Activated B cell treated with CpG ODN at 0.5 μM for 24 hours (primary cell): ENCODE measurements around the gene TSPAN31. TPM values are rescaled to one million over a fixed set of nuclear protein-coding genes. Genes with fewer than 3 reads are reported as not detected.
"Not testable (repeated sequence)": the region's sequence is repeated elsewhere in the genome, so short reads cannot be mapped to it uniquely, and the experiment has no call there.

ENCODE experiments used
- ATAC-seq: fragments of 200-7000 bp; cut with Tn5 transposase; one replicate; pipeline ENCODE4 v1.10.0; 2021; ENCODE audit warnings: low read depth, mild to moderate bottlenecking, moderate library complexity
- CTCF ChIA-PET: fragments of 350-600 bp; sonication (Branson Sonifier 250); formaldehyde crosslinking; loops from one replicate; lab custom pipeline; 2021; ENCODE audit warnings: antibody characterized with exemption; lab: Charles Lee
- POLR2A ChIA-PET: fragments of 350-600 bp; sonication (Branson Sonifier 250); formaldehyde crosslinking; loops from one replicate; lab custom pipeline; 2021; ENCODE audit warnings: antibody characterized with exemption; lab: Charles Lee
- DNase-seq: peaks from one replicate; pipeline ENCODE4 v3.0.0; 2022
- H3K27ac Mint-ChIP-seq: one replicate; pipeline ENCODE4 v1.8.0; 2020; ENCODE audit warnings: mixed read lengths
- H3K27me3 Mint-ChIP-seq: one replicate; pipeline ENCODE4 v1.8.0; 2021; ENCODE audit warnings: mixed read lengths
- H3K36me3 Mint-ChIP-seq: one replicate; pipeline ENCODE4 v1.8.0; 2021; ENCODE audit warnings: low read depth, mixed read lengths
- H3K4me1 Mint-ChIP-seq: one replicate; pipeline ENCODE4 v1.8.0; 2021; ENCODE audit warnings: mixed read lengths
- H3K4me3 Mint-ChIP-seq: one replicate; pipeline ENCODE4 v1.8.0; 2020; ENCODE audit warnings: mild to moderate bottlenecking, mixed read lengths
- H3K9me3 Mint-ChIP-seq: one replicate; pipeline ENCODE4 v1.8.0; 2020; ENCODE audit warnings: mixed read lengths
- intact Hi-C: fragments of 100-400 bp; cut with micrococcal nuclease; formaldehyde crosslinking; loops from one replicate; pipeline ENCODE4 v1.15.1; 2024
- total RNA-seq: library from RNA; stranded (reverse); gene quantifications from 2 replicates; pipeline ENCODE4 v1.2.3, GENCODE V29; 2022
- TF ChIP-seq, protein P1 (sequence below): fragments of 200-600 bp; IDR thresholded peaks from one replicate; pipeline ENCODE4 v1.8.0; 2022; ENCODE audit warnings: antibody characterized with exemption, mild to moderate bottlenecking

Gene TSPAN31
- total RNA-seq, 1 donor from 2014 or later, result 35.8 TPM

DNA sequence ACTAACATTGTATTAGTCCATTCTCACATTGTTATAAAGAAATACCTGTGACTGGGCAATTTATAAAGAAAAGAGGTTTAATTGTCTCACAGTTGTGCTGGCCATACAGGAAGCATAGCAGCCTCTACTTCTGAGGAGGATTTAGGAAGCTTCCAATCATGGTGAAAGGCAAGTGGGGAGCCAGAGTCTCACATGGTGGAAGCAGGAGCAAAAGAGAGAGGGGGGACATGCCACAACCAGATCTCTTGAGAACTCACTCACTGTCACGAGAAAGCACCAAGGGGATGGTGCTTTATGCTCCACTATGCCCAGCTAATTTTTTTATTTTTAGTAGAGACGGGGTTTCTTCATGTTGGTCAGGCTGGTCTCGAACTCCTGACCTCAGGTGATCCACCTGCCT is 37.6 kb upstream of the TSPAN31 start:
- TF ChIP-seq, protein P1, sequence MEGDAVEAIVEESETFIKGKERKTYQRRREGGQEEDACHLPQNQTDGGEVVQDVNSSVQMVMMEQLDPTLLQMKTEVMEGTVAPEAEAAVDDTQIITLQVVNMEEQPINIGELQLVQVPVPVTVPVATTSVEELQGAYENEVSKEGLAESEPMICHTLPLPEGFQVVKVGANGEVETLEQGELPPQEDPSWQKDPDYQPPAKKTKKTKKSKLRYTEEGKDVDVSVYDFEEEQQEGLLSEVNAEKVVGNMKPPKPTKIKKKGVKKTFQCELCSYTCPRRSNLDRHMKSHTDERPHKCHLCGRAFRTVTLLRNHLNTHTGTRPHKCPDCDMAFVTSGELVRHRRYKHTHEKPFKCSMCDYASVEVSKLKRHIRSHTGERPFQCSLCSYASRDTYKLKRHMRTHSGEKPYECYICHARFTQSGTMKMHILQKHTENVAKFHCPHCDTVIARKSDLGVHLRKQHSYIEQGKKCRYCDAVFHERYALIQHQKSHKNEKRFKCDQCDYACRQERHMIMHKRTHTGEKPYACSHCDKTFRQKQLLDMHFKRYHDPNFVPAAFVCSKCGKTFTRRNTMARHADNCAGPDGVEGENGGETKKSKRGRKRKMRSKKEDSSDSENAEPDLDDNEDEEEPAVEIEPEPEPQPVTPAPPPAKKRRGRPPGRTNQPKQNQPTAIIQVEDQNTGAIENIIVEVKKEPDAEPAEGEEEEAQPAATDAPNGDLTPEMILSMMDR, result no peak
- Mint-ChIP-seq H3K27ac (no peak overlapping the region), H3K27me3 (no peaks in the 10 kb centered on the region), H3K36me3 (peaks cover 71% of the 10 kb centered on the region), H3K9me3 (peaks cover 5% of the 10 kb centered on the region), H3K4me1 (peaks cover 10% of the 10 kb centered on the region), H3K4me3 (no peak overlapping the region)
- ATAC-seq (no peak), DNase-seq (no peak)
- POLR2A ChIA-PET, result interaction anchor here (1.4 kb wide), 1 partner anchor 13 kb away, joined by 5 read pairs; the partner anchor contains the start of gene OS9
- CTCF ChIA-PET, result no interaction called here
- intact Hi-C loops, result loop anchor here (1.0 kb wide), 1 partner anchor 22 kb away; no protein-coding TSS in a partner anchor

DNA sequence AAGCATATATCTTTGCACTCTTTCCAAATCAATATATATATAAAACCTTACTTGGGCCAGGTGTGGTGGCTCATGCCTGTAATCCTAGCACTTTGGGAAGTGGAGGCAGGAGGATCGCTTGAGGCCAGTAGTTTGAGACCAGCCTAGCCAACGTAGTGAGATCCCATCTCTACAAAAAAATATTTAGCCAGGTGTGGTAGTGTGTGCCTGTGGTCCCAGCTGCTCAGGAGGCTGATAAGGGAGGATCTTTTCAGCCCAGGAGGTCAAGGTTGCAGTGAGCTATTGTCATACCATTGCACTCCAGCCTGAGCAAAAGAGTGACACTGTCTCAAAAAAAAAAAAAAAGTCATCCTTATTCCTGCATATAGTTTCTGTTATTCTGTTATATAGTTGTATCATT is 36.5 kb upstream of the TSPAN31 start:
- Mint-ChIP-seq H3K4me3 (no peak overlapping the region), H3K4me1 (peaks cover 4% of the 10 kb centered on the region), H3K27me3 (no peaks in the 10 kb centered on the region), H3K27ac (no peak overlapping the region), H3K36me3 (peaks cover 69% of the 10 kb centered on the region), H3K9me3 (no peaks in the 10 kb centered on the region)
- ChIA-PET POLR2A (interaction anchor here (1.4 kb wide), 1 partner anchor 14 kb away, joined by 5 read pairs; the partner anchor contains the start of gene OS9), CTCF (no interaction called here)
- TF ChIP-seq, protein P1, result no peak
- ATAC-seq (no peak), DNase-seq (no peak)
- intact Hi-C loops, result no loop called here

DNA sequence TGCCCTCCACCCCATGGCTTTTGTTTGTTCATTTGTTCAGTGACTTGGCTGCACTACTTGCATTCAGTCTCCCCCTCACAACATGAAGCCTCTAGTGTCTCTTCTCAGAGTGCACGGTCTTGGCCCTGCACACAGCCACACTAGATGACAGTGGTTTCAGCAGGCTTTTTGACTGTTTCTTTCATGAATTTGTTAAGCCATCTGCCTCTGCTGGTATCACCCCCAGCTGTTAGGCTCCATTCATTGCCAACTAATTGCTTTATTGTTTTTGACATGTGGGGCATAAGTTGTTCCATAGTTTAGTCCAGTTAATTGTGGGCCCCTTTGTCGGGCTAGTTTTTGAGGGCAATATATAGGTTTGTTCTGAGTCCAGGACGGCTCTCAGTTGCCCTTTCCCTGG is 32.1 kb upstream of the TSPAN31 start:
- DNase-seq (no peak), ATAC-seq (no peak)
- TF ChIP-seq, protein P1, result no peak
- intact Hi-C loops, result no loop called here
- peaks cover 67% of the 10 kb centered on the region for H3K36me3 Mint-ChIP-seq
- H3K27me3 Mint-ChIP-seq, result no peaks in the 10 kb centered on the region
- no peak overlapping the region for H3K4me3 Mint-ChIP-seq
- no peak overlapping the region for H3K27ac Mint-ChIP-seq
- ChIA-PET POLR2A (no interaction called here), CTCF (no interaction called here)
- H3K4me1 Mint-ChIP-seq, result peaks cover 16% of the 10 kb centered on the region
- H3K9me3 Mint-ChIP-seq, result no peaks in the 10 kb centered on the region

DNA sequence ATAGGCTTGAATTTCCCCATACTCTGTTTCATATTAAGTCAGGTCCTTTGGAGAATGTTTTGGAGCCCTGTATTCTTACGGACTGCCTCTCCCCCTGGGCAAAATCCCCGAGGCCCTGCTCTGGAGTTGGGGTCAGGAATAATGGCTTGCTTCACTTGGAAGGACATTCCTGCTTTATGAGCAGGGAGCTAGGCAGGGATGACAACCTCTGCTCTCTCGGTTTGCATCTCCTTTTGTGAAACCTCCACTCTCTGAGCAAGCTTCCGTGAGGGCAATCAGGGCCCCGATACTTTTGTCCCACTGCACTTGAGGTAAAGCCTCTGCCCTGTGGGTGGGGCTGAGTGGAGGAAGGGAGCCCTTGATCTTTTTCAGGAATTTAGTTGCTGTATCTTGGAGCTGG is 31.6 kb upstream of the TSPAN31 start:
- Mint-ChIP-seq H3K9me3 (no peaks in the 10 kb centered on the region), H3K27me3 (no peaks in the 10 kb centered on the region), H3K4me3 (no peak overlapping the region), H3K4me1 (peaks cover 16% of the 10 kb centered on the region), H3K27ac (no peak overlapping the region), H3K36me3 (peaks cover 68% of the 10 kb centered on the region)
- TF ChIP-seq, protein P1, result no peak
- CTCF ChIA-PET, result no interaction called here
- intact Hi-C loops, result no loop called here
- POLR2A ChIA-PET, result interaction anchor here (0.6 kb wide), 1 partner anchor 9 kb away, joined by 7 read pairs; no protein-coding TSS in a partner anchor
- ATAC-seq (no peak), DNase-seq (no peak)

DNA sequence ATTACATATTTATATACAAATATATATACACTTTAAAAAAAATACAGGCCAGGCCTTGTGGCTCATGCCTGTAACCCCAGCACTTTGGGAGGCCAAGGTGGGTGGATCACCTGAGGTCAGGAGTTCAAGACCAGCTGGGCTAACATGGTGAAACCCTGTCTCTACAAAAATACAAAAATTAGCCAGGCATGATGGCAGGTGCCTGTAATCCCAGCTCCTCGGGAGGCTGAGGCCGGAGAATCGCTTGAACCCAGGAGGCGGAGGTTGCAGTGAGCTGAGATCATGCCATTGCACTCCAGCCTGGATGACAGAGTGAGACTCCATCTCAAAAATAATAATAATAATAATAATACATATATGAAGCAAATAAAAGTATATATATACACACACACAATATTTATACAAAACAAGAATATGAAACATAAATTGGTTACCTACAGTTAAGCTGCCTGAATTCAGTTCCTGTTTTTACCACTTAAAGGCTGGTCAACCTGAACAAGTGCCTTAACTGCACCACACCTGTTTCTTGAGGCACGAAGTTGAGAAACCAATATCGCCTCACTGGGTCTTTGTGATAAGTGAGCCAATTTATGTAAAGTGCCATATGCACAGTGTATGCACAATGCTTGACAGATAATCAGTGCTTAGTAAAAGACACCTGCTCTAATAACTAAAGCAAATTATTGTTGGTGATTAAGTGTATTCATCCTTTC is 29.6 kb upstream of the TSPAN31 start:
- Mint-ChIP-seq H3K4me3 (peak overlapping the region; percentile 1), H3K4me1 (peaks cover 14% of the 10 kb centered on the region), H3K36me3 (peaks cover 73% of the 10 kb centered on the region)
- CTCF ChIA-PET, DNase-seq, intact Hi-C loops, H3K27me3 Mint-ChIP-seq, H3K27ac Mint-ChIP-seq, H3K9me3 Mint-ChIP-seq: not testable (repeated sequence)
- ATAC-seq, result peak; percentile 84
- POLR2A ChIA-PET, result interaction anchor here (1.5 kb wide), 1 partner anchor 21 kb away, joined by 3 read pairs; the partner anchor contains the start of gene OS9
